HepG2 (cell line): ENCODE measurements around the gene GEMIN4. TPM values are rescaled to one million over a fixed set of nuclear protein-coding genes. Genes with fewer than 3 reads are reported as not detected.

ENCODE experiments used
- ATAC-seq: fragments of 200-7000 bp; cut with Tn5 transposase; 3 replicates; pipeline ENCODE4 v1.9.1; 2020; ENCODE audit warnings: mild to moderate bottlenecking, moderate library complexity
- BruUV-seq: library from RNA; stranded (reverse); fragments of 400-500 nt; replicated peaks from 2 replicates; lab custom pipeline; 2021; lab: Mats Ljungman, UMichigan
- CTCF ChIA-PET: fragments of 300-600 bp; formaldehyde crosslinking; extraction: SDS; loops from one replicate; lab custom pipeline; 2021; ENCODE audit warnings: low total read pairs, inconsistent platforms, low intra/inter-chr PET ratio; lab: Yijun Ruan, JAX
- POLR2A ChIA-PET: fragments of 350-600 bp; sonication (Branson Sonifier 250); formaldehyde crosslinking; loops from one replicate; lab custom pipeline; 2020; ENCODE audit warnings: antibody characterized with exemption, inconsistent platforms; lab: Yijun Ruan, JAX
- DNase-seq: peaks from one replicate; pipeline ENCODE4 v3.0.0-alpha.2; 2015; ENCODE audit warnings: low spot score
- FAIRE-seq: peaks from 3 replicates; lab custom pipeline; 2011; peaks lifted over from hg19 to GRCh38; lab: Jason Lieb, UNC
- H2AFZ ChIP-seq: one replicate; pipeline ENCODE4 v1.6.1; 2011; ENCODE audit warnings: low read length, inconsistent platforms
- H3K27ac ChIP-seq: fragments of 300-600 bp; 3 replicates; pipeline ENCODE4 v1.8.0; 2011; ENCODE audit warnings: mixed run types, mild to moderate bottlenecking, mixed read lengths, low read length, inconsistent platforms; ENCODE audit not compliant: insufficient read depth; ENCODE audit errors: extremely low read length
- H3K27me3 ChIP-seq, 2 experiments: fragments of 200-600 bp in 1 of 2; 2 replicates in 1 of 2; 3 replicates in 1 of 2; pipeline versions ENCODE4 v1.6.0 to v1.8.0; 2011; ENCODE audit warnings: low read length in 2 of 2, mild to moderate bottlenecking in 2 of 2, moderate library complexity in 2 of 2, inconsistent platforms in 1 of 2; ENCODE audit not compliant: insufficient read depth in 2 of 2, control insufficient read depth in 1 of 2
- H3K36me3 ChIP-seq, 2 experiments: fragments of 200-600 bp in 1 of 2; replicated peaks in 1 of 2; 2 replicates in 1 of 2; 3 replicates in 1 of 2; pipeline versions ENCODE4 v1.5.1 to v1.8.0; 2011; ENCODE audit warnings: low read length in 2 of 2, inconsistent platforms in 1 of 2; ENCODE audit not compliant: insufficient read depth in 2 of 2, control insufficient read depth in 1 of 2
- H3K4me1 ChIP-seq: 2 replicates; pipeline ENCODE4 v1.5.1; 2012; ENCODE audit warnings: low read length, inconsistent platforms; ENCODE audit not compliant: insufficient read depth
- H3K4me2 ChIP-seq: 2 replicates; pipeline ENCODE4 v1.6.0; 2011; ENCODE audit warnings: low read depth, low read length, inconsistent platforms
- H3K4me3 ChIP-seq, 3 experiments: fragments of 200-600 bp in 1 of 3; sonication (generic), shearing (Covaris generic) in 1 of 3; replicated peaks in 1 of 3; 2 replicates each; pipeline ENCODE4 v1.5.1; 2011 to 2016; ENCODE audit warnings: low read length in 3 of 3, inconsistent platforms in 2 of 3, low read depth in 2 of 3, mild to moderate bottlenecking in 2 of 3, control low read depth in 1 of 3, mixed read lengths in 1 of 3; ENCODE audit not compliant: insufficient read depth in 1 of 3
- H3K79me2 ChIP-seq: one replicate; pipeline ENCODE4 v1.6.1; 2011; ENCODE audit warnings: low read length, inconsistent platforms; ENCODE audit not compliant: insufficient read depth
- H3K9ac ChIP-seq: 2 replicates; pipeline ENCODE4 v1.6.0; 2011; ENCODE audit warnings: mild to moderate bottlenecking, low read depth, low read length, inconsistent platforms; ENCODE audit not compliant: insufficient read depth
- H3K9me3 ChIP-seq: 2 replicates; pipeline ENCODE4 v1.5.1; 2012; ENCODE audit warnings: mild to moderate bottlenecking, low read length
- H4K20me1 ChIP-seq: 2 replicates; pipeline ENCODE4 v1.6.0; 2011; ENCODE audit warnings: inconsistent platforms, mild to moderate bottlenecking, low read length, moderate library complexity; ENCODE audit not compliant: insufficient read depth
- CBFB ChIP-seq: sonication (generic); formaldehyde crosslinking; IDR thresholded peaks from 2 replicates; pipeline ENCODE4 v1.4.0; 2020; ENCODE audit warnings: missing genetic modification reagents
- GABPA ChIP-seq, 2 experiments: IDR thresholded peaks; 2 replicates each; pipeline ENCODE4 v1.6.1; 2011 to 2016; ENCODE audit warnings: low read depth in 2 of 2, low read length in 1 of 2, missing biosample characterization in 1 of 2, missing genetic modification characterization in 1 of 2
- RFXAP ChIP-seq: sonication (generic); formaldehyde crosslinking; IDR thresholded peaks from 2 replicates; pipeline ENCODE4 v1.4.0; 2020; ENCODE audit warnings: missing genetic modification reagents, borderline replicate concordance
- SKIL ChIP-seq: sonication (generic); formaldehyde crosslinking; IDR thresholded peaks from 2 replicates; pipeline ENCODE4 v1.8.0; 2022; ENCODE audit warnings: missing genetic modification reagents, mild to moderate bottlenecking, moderate library complexity, borderline replicate concordance
- SOX5 ChIP-seq: IDR thresholded peaks from 2 replicates; pipeline ENCODE4 v1.6.1; 2016; ENCODE audit warnings: borderline replicate concordance
- THYN1 ChIP-seq: sonication (generic); formaldehyde crosslinking; IDR thresholded peaks from 2 replicates; pipeline ENCODE4 v1.8.1; 2023; ENCODE audit warnings: low read depth, mild to moderate bottlenecking, moderate library complexity, missing genetic modification reagents, borderline replicate concordance
- ZNF713 ChIP-seq: sonication (generic); formaldehyde crosslinking; IDR thresholded peaks from 2 replicates; pipeline ENCODE4 v1.4.0; 2020; ENCODE audit warnings: mild to moderate bottlenecking, missing genetic modification reagents
- WGBS: methylation state at CpG from one replicate; pipeline ENCODE4 v1.1.6; 2017; ENCODE audit warnings: low lambda C conversion rate; 5-methylcytosine and 5-hydroxymethylcytosine counted together
- in situ Hi-C: cut with HindIII; loops from 2 replicates; pipeline ENCODE4 v1.10.0; 2017; ENCODE audit warnings: low pct_unique_long_range_greater_than_20kb; ENCODE audit not compliant: extremely low pct_ligation_motif_present
- intact Hi-C: fragments of 100-400 bp; cut with micrococcal nuclease; formaldehyde crosslinking; loops from one replicate; pipeline ENCODE4 v1.10.0; 2022; ENCODE audit not compliant: unreplicated experiment
- polyA plus RNA-seq, 8 experiments: library from polyadenylated mRNA; depleted of rRNA in 3 of 8; stranded (reverse) in 7 of 8; unstranded in 1 of 8; fragments of >200 nt; fragmentation: Illumina TruSeq in 4 of 8; extraction: Trizol in 4 of 8; gene quantifications; 2 replicates each; pipeline versions ENCODE4 v1.2.1 to v1.2.3, GENCODE V29; 2011 to 2016; ENCODE audit warnings: low read depth in 4 of 8, missing spikeins in 1 of 8, mixed read lengths in 1 of 8; ENCODE audit not compliant: insufficient read depth in 1 of 8
- total RNA-seq, 5 experiments: library from RNA; depleted of rRNA; stranded (reverse); fragments of >200 nt; fragmentation: Illumina TruSeq; extraction: Trizol; gene quantifications; 2 replicates each; pipeline ENCODE4 v1.2.3, GENCODE V29; 2016; ENCODE audit warnings: low read depth in 1 of 5
- TF ChIP-seq, protein P1 (sequence below): sonication (generic); formaldehyde crosslinking; IDR thresholded peaks from 2 replicates; pipeline ENCODE4 v1.4.0; 2020; ENCODE audit warnings: missing genetic modification reagents

GEMIN4 gene
- total and polyA plus RNA-seq, 2 of the 13 experiments (the other 11 are each of a cell fraction or from before 2014, with no cell fraction given), result 10.8 to 22.7 TPM

DNA sequence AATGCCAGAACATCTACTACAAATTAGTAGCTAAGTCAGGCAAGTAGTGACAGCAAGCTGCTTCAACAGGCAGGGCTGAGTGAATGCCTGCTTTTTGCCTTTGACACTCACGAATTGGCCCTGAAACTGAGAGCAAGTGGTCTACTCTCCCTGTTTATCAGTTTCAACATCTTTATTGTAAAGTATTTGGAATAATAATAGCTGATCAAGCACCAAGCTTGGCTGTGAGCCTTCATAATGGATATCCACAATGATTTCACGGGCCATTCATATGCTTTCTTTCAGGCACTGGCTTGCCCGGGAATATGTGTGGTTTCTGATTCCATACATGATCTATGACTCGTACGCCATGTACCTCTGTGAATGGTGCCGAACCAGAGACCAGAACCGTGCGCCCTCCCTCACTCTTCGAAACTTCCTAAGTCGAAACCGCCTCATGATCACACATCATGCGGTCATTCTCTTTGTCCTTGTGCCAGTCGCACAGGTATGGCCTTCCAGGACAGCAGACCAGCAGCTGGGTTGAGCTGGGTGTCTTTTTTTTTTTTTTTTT, 14.4 kb downstream of the GEMIN4 start (continued):
- TF ChIP-seq, protein P1, sequence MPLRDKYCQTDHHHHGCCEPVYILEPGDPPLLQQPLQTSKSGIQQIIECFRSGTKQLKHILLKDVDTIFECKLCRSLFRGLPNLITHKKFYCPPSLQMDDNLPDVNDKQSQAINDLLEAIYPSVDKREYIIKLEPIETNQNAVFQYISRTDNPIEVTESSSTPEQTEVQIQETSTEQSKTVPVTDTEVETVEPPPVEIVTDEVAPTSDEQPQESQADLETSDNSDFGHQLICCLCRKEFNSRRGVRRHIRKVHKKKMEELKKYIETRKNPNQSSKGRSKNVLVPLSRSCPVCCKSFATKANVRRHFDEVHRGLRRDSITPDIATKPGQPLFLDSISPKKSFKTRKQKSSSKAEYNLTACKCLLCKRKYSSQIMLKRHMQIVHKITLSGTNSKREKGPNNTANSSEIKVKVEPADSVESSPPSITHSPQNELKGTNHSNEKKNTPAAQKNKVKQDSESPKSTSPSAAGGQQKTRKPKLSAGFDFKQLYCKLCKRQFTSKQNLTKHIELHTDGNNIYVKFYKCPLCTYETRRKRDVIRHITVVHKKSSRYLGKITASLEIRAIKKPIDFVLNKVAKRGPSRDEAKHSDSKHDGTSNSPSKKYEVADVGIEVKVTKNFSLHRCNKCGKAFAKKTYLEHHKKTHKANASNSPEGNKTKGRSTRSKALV, result no peak
- no peak for TF ChIP-seq SOX5
- no peak for TF ChIP-seq CBFB (CRISPR knock-in tag)
- no peak for TF ChIP-seq RFXAP (CRISPR knock-in tag)
- TF ChIP-seq THYN1, result no peak

- DNase-seq, result no peak
- no peaks in the 10 kb centered on the region for H3K9me3 ChIP-seq
- ChIA-PET CTCF (no interaction called here), POLR2A (interaction anchor here (0.8 to 1.2 kb wide), 2 partner anchors 11 to 19 kb away, joined by 3 read pairs; no protein-coding TSS in a partner anchor)
- no peak; the same call in 2 of the 3 replicates for ATAC-seq
- 57% methylated on average over 10 of the region's 10 CpGs for WGBS
- intact Hi-C loops, result no loop called here
- H4K20me1 ChIP-seq, result no peaks in the 10 kb centered on the region
- no peak overlapping the region for H2AFZ ChIP-seq
- H3K27ac ChIP-seq, result peak overlapping the region; percentile 80
- no TSS peak for BruUV-seq
- peak overlapping the region; percentile 97 for H3K4me2 ChIP-seq
- in situ Hi-C loops, result no loop called here
- H3K4me3 ChIP-seq, result peak overlapping the region; percentile 69 to 86 (median 81)
- no peak for FAIRE-seq
- peaks cover 5 to 12% of the 10 kb centered on the region in 2 experiments; a peak in 4 of 5 replicates for H3K36me3 ChIP-seq
- H3K9ac ChIP-seq, result peak overlapping the region; percentile 85
- H3K79me2 ChIP-seq, result peaks cover 28% of the 10 kb centered on the region
- no peaks in the 10 kb centered on the region for H3K27me3 ChIP-seq
- H3K4me1 ChIP-seq, result peaks cover 53% of the 10 kb centered on the region
- TF ChIP-seq ZNF713 (no peak), GABPA (IDR thresholded peaks at IDR 0.05; ENCODE audit: low read depth, low read length) (no peak), GABPA (CRISPR knock-in tag; IDR thresholded peaks at IDR 0.05; ENCODE audit: low read depth) (0 out of 2 replicates have a peak, but pooled peaks have one; percentile 23), SKIL (CRISPR knock-in tag) (no peak)
- TF ChIP-seq, all 625 proteins: peak for 1
Observed at GRCh38 chr17:733743-734142, 18.3 kb downstream of the GEMIN4 start.
